Measurements from ENCODE around the gene GTF3C1.

DNA sequence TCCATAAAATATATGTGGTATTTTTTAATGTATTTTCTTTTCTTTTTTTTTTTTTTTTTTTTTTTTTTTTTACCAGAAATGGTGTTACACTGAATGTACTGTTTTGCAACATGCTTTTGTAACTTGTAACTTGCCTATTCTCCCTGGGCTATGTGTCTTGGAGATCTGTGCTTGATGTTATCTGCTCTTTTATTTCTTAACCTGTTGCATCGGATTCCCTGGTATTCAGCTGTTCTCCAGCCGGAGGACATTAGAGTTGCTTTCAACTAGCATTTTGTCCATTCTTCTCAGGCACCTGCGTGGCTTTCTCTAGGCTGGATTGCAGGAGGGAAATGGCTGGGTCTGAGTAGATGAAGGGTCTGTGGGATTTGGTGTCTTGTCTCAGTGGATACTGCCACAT lies 47.6 kb upstream of the GTF3C1 start:
- TF ChIP-seq, protein P1, sequence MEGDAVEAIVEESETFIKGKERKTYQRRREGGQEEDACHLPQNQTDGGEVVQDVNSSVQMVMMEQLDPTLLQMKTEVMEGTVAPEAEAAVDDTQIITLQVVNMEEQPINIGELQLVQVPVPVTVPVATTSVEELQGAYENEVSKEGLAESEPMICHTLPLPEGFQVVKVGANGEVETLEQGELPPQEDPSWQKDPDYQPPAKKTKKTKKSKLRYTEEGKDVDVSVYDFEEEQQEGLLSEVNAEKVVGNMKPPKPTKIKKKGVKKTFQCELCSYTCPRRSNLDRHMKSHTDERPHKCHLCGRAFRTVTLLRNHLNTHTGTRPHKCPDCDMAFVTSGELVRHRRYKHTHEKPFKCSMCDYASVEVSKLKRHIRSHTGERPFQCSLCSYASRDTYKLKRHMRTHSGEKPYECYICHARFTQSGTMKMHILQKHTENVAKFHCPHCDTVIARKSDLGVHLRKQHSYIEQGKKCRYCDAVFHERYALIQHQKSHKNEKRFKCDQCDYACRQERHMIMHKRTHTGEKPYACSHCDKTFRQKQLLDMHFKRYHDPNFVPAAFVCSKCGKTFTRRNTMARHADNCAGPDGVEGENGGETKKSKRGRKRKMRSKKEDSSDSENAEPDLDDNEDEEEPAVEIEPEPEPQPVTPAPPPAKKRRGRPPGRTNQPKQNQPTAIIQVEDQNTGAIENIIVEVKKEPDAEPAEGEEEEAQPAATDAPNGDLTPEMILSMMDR (IDR thresholded peaks at IDR 0.05), result no peak
- TF ChIP-seq EP300 (IDR thresholded peaks at IDR 0.05), result no peak
